ENCODE data around the gene HBM. TPM values are rescaled to one million over a fixed set of nuclear protein-coding genes. Genes with fewer than 3 reads are reported as not detected.

HBM gene
- total RNA-seq, 4 donors from 2014 or later: 3.8 TPM; not detected in 3

DNA sequence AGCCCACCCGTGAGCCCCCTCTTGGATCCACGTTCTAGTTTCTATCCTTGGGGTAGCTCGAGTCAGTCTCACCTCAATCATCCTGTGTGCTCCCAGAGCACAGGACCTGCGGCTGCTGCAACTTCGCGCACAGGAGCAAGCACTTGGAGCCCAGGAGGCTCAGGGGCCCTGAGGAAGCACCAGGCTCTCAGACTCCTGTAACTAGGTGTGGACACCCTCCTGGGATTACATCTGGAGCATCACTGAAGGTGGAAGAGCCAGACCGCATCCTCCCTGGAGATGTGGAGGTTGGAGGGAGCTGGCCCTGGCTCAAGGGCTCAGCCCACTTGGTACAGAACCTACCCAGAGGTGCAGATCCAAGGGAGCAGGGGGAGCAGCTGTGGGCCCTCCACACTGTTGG is 17.2 kb downstream of the HBM start:
- H3K4me3 ChIP-seq: no peak overlapping the region
- intact Hi-C loops (cut with DNase I): no loop called here
- DNase-seq (ENCODE audit: extremely low spot score): no peak
- peaks cover 6 to 10% (median 9%) of the 10 kb centered on the region in 4 donors for H3K36me3 ChIP-seq
- H3K27ac ChIP-seq (replicated peaks in 1 of 4): no peak overlapping the region
- H3K9me3 ChIP-seq: no peaks in the 10 kb centered on the region
- peaks cover 0 to 34% (median 29%) of the 10 kb centered on the region in 4 donors for H3K27me3 ChIP-seq
- WGBS: 71% methylated on average over 7 of the region's 7 CpGs
- peaks cover 17 to 21% (median 20%) of the 10 kb centered on the region in 4 donors for H3K4me1 ChIP-seq
- TF ChIP-seq EP300 (IDR thresholded peaks at IDR 0.05) (no peak), POLR2AphosphoS5 (IDR thresholded peaks at IDR 0.05) (no peak), POLR2A (IDR thresholded peaks at IDR 0.05; ENCODE audit: low read depth) (no peak)
- TF ChIP-seq, protein P1, sequence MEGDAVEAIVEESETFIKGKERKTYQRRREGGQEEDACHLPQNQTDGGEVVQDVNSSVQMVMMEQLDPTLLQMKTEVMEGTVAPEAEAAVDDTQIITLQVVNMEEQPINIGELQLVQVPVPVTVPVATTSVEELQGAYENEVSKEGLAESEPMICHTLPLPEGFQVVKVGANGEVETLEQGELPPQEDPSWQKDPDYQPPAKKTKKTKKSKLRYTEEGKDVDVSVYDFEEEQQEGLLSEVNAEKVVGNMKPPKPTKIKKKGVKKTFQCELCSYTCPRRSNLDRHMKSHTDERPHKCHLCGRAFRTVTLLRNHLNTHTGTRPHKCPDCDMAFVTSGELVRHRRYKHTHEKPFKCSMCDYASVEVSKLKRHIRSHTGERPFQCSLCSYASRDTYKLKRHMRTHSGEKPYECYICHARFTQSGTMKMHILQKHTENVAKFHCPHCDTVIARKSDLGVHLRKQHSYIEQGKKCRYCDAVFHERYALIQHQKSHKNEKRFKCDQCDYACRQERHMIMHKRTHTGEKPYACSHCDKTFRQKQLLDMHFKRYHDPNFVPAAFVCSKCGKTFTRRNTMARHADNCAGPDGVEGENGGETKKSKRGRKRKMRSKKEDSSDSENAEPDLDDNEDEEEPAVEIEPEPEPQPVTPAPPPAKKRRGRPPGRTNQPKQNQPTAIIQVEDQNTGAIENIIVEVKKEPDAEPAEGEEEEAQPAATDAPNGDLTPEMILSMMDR (IDR thresholded peaks at IDR 0.05): no peak

DNA sequence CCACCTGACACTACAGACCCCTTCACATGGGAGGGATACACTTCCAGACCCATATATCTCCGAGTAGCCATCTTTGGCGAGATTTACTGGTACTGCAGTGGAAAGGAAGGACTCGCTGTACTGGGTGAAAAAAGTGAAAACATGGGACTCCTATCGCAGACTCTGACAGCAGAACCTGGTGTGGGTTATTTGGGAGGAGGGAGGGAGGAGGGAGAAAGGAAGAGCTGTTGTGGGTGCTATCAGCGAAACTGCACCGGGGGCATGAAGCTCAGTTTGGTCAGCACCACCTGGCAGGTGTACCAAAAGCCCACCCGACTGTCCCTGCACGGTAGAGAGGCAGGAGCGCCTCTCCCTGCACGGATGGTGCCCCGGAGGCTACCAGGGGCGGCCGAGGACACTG is 19.4 kb downstream of the HBM start:
- H3K4me1 ChIP-seq: peaks cover 13 to 15% (median 14%) of the 10 kb centered on the region in 4 donors
- H3K36me3 ChIP-seq: peaks cover 26 to 32% (median 30%) of the 10 kb centered on the region in 4 donors
- DNase-seq (ENCODE audit: extremely low spot score): no peak
- WGBS: 77% methylated on average over 9 of the region's 13 CpGs
- H3K27me3 ChIP-seq: peaks cover 0 to 12% (median 7%) of the 10 kb centered on the region in 4 donors
- intact Hi-C loops (cut with DNase I): no loop called here
- no peak overlapping the region for H3K27ac ChIP-seq (replicated peaks in 1 of 4)
- no peak overlapping the region for H3K4me3 ChIP-seq
- no peaks in the 10 kb centered on the region for H3K9me3 ChIP-seq
- TF ChIP-seq POLR2AphosphoS5 (IDR thresholded peaks at IDR 0.05): no peak
- TF ChIP-seq POLR2A (IDR thresholded peaks at IDR 0.05; ENCODE audit: low read depth): no peak

DNA sequence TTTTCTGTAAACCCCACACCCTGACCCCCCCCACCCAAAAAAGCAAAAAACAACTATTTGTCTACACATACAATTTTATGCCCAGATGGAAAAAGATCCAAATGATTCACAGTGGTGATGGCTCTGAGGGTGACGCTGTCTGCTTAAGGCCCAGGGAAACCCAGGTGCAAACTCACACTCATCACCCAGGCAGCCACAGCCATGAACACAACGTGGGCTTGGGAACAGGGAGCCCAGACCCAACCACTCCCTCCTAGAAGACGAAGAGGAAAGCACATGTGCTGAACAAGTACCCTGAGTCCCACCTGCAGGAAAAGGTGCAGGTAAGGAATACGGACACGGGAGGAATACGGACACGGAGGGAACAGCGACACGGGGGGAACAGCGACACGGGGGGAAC is 19.9 kb downstream of the HBM start:
- H3K36me3 ChIP-seq: peaks cover 31 to 37% (median 34%) of the 10 kb centered on the region in 4 donors
- 70% methylated on average over 5 of the region's 11 CpGs for WGBS
- H3K27ac ChIP-seq (replicated peaks in 1 of 4): no peak overlapping the region
- peaks cover 9 to 10% (median 9%) of the 10 kb centered on the region in 4 donors for H3K4me1 ChIP-seq
- no peaks in the 10 kb centered on the region for H3K9me3 ChIP-seq
- intact Hi-C loops (cut with DNase I): no loop called here
- no peak for TF ChIP-seq POLR2AphosphoS5 (IDR thresholded peaks at IDR 0.05)
- no peak for TF ChIP-seq EP300 (IDR thresholded peaks at IDR 0.05)
- no peak overlapping the region for H3K4me3 ChIP-seq
- peaks cover 0 to 7% (median 3%) of the 10 kb centered on the region in 4 donors for H3K27me3 ChIP-seq
- DNase-seq (ENCODE audit: extremely low spot score): no peak

DNA sequence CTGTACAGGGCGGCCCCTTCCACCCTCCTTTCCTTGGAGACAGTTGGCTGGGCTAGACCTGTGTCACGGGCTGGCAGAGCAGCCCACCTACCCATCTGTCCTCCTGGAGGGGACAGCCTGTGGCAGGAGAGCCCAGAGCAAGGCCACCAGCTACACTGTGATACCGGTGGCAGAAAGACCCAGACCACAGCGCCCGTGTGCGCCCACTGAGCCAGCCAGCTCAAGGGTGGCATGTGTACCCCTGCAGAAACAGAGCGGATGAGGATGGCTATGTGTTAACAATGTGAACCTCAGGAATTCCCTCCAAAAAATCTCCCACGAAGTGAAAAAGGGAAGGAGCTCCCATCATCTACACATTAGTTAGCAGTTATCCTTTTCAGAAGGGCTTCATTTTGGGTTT is 21.6 kb downstream of the HBM start:
- intact Hi-C loops (cut with DNase I): no loop called here
- no peaks in the 10 kb centered on the region for H3K9me3 ChIP-seq
- H3K27ac ChIP-seq (replicated peaks in 1 of 4): no peak overlapping the region
- no peaks in the 10 kb centered on the region for H3K4me1 ChIP-seq
- TF ChIP-seq POLR2A (IDR thresholded peaks at IDR 0.05; ENCODE audit: low read depth): no peak
- no peak for TF ChIP-seq POLR2AphosphoS5 (IDR thresholded peaks at IDR 0.05)
- no peak for TF ChIP-seq EP300 (IDR thresholded peaks at IDR 0.05)
- TF ChIP-seq, protein P1 (IDR thresholded peaks at IDR 0.05): no peak
- peaks cover 47 to 53% (median 51%) of the 10 kb centered on the region in 4 donors for H3K36me3 ChIP-seq
- 90% methylated on average over 7 of the region's 8 CpGs for WGBS
- H3K4me3 ChIP-seq: no peak overlapping the region
- DNase-seq (ENCODE audit: extremely low spot score): no peak
- no peaks in the 10 kb centered on the region for H3K27me3 ChIP-seq

DNA sequence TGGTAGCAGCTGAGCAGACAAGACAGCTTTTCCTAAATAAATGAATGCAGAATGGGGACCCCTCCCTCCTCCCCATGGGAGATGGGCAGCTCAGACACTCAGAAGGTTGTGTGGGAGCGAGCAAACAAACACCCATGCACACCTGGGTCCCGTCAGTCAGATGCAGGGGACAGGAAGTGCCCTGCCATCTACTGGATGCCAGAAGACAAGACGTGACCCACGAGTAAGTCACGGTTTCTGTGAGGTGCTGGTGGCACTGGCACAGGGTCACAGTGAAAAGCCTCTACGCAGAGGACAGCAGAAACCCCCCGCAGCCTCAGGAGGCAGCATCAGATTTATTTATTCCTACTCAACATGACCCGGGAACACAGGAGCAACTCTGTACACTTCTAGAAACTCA is 22.9 kb downstream of the HBM start:
- H3K36me3 ChIP-seq: peaks cover 58 to 67% (median 64%) of the 10 kb centered on the region in 4 donors
- H3K4me3 ChIP-seq: no peak overlapping the region
- no peaks in the 10 kb centered on the region for H3K4me1 ChIP-seq
- H3K27me3 ChIP-seq: no peaks in the 10 kb centered on the region
- 73% methylated on average over 8 of the region's 8 CpGs for WGBS
- no peak overlapping the region for H3K27ac ChIP-seq (replicated peaks in 1 of 4)
- no peak for DNase-seq (ENCODE audit: extremely low spot score)
- no peaks in the 10 kb centered on the region for H3K9me3 ChIP-seq
- no peak for TF ChIP-seq POLR2AphosphoS5 (IDR thresholded peaks at IDR 0.05)
- TF ChIP-seq POLR2A (IDR thresholded peaks at IDR 0.05; ENCODE audit: low read depth): no peak
- TF ChIP-seq, protein P1 (IDR thresholded peaks at IDR 0.05): no peak
- no peak for TF ChIP-seq EP300 (IDR thresholded peaks at IDR 0.05)
- intact Hi-C loops (cut with DNase I): no loop called here

All from esophagus muscularis mucosa (tissue), 4 donors.